HG03575 (cell line): ENCODE data around the gene LARGE2.
"Not testable (repeated sequence)": the region's sequence is repeated elsewhere in the genome, so short reads cannot be mapped to it uniquely, and the experiment has no call there.

ENCODE experiments used
- ATAC-seq: cut with Tn5 transposase; IDR thresholded peaks from one replicate; pipeline ENCODE4 v1.9.1; 2021; ENCODE audit not compliant: unreplicated experiment, insufficient number of reproducible peaks, low FRiP score; ENCODE audit errors: extremely low read depth

The LARGE2 gene

GRCh38 chr11:45894555-45895247 is 27.8 kb upstream of the LARGE2 start:
- no peak for ATAC-seq

GRCh38 chr11:45895553-45896259 is 26.8 kb upstream of the LARGE2 start:
- ATAC-seq, result no peak

DNA sequence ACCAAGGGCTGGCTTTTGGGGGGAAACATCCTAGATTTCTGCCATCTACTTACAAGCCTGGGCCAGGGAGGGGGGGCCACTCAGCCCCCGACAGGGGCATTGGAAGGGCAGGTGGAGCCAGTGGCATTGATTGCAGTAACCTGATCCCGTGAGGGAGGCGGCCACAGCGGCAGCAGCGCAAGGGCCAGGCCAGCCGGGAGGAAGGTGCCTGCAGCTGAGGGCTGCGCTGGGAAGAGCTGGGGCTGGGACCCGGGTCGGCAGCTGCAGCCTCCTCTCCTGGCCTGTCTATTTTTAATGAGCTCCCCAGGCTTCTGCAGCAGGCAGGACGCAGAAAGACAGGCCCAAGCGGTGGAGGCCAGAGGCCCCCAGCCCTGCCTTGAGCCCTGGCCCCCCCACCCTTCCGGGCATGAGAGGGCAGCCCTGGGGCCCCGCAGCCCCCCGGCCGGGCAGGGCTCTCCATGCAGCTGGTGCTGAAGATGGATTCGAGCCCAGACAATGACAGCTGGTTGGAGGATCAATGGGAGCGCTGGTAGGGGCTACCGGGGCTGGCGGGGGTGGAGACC is 26.0 kb upstream of the LARGE2 start:
- no peak for ATAC-seq

- ATAC-seq, result no peak
Measured at GRCh38 chr11:45897556-45897955, 24.9 kb upstream of the LARGE2 start.

DNA sequence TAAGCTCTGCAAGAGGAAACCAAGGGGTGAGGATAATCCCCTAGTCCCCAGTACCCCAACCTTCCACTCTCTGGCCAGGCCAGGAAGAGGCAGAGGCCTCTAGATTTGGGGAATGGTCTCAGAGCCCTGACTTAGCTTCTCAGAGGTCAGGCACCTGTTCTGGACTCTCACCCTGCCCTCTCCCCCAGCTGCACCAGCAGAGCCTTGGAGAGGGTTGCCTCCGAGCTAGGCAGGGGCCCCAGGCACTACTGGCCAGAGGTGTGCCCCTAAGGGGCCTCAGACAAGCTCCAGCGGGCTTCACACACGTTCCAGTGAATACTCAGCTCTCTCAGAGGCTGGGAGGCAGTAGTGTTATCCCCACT is 23.4 kb upstream of the LARGE2 start:
- no peak for ATAC-seq

DNA sequence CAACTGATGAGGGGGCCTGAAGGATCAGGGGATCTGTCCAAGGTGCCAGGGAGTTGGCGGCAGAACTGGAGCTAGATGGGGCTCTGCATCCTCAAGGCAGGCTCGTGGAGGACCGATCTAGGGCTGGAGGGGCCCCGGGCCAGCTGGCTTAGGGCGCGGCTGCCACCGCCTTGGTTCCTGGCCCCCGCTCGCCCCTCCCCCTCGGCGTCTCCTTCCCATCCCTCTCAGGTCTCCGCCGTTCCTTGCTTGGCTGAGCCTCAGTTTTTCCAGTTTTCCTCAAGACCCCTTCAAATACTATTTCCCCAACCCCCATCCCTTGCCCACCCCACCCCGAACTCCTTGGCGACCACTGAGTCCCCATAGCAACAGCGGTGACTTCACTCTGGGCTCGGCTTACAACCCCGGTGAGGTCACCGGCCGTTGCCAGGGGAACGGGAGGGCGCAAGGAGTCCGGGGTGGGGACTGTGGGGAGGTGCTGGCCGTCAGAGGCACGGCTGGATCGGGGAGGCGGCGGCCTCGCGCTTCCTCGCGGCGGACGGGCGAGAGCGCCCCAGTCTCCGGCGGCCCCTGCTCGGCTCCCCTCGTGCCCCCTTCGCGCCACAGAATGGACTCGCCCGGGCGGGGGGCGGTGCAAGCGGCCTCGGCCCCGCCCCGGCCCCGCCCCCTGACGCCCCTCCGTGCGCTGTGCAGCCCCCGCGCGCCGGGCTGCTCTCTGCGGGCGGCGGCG is 22.8 kb upstream of the LARGE2 start:
- no peak for ATAC-seq

- ATAC-seq, result not testable (repeated sequence)
Measured at GRCh38 chr11:45900175-45900800, 22.2 kb upstream of the LARGE2 start.

GRCh38 chr11:45900916-45901617 is 21.4 kb upstream of the LARGE2 start:
- ATAC-seq, result no peak

GRCh38 chr11:45901626-45902025 is 20.8 kb upstream of the LARGE2 start:
- no peak for ATAC-seq

GRCh38 chr11:45902452-45903380 is 19.7 kb upstream of the LARGE2 start:
- no peak for ATAC-seq

- ATAC-seq, result no peak
Measured at GRCh38 chr11:45904309-45904915, 18.0 kb upstream of the LARGE2 start.

DNA sequence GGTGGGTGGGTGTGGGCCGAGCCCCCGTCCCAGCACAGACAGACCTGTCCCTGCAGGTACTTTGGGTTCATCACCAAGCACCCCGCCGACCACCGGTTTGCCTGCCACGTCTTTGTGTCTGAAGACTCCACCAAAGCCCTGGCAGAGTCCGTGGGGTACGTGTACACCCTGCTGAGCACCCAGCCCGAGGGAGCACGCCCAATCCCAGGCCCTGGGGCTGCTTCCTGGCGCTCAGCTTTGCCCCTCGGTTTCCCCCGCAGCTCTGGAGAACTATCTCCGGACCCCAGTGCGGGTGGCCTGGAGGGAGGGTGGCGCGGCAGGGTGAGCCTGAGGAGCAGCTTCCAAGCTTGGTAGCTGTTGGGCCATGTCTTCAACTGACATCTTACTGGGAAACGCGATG is 17.4 kb upstream of the LARGE2 start:
- ATAC-seq, result no peak

DNA sequence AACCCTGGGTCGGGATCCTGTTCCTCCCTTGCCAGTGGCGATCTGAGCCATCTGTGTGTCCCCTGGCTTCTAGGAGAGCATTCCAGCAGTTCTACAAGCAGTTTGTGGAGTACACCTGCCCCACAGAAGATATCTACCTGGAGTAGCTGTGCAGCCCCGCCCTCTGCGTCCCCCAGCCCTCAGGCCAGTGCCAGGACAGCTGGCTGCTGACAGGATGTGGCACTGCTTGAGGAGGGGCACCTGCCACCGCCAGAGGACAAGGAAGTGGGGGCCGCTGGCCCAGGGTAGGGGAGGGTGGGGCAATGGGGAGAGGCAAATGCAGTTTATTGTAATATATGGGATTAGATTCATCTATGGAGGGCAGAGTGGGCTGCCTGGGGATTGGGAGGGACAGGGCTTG is 16.9 kb upstream of the LARGE2 start:
- not testable (repeated sequence) for ATAC-seq

DNA sequence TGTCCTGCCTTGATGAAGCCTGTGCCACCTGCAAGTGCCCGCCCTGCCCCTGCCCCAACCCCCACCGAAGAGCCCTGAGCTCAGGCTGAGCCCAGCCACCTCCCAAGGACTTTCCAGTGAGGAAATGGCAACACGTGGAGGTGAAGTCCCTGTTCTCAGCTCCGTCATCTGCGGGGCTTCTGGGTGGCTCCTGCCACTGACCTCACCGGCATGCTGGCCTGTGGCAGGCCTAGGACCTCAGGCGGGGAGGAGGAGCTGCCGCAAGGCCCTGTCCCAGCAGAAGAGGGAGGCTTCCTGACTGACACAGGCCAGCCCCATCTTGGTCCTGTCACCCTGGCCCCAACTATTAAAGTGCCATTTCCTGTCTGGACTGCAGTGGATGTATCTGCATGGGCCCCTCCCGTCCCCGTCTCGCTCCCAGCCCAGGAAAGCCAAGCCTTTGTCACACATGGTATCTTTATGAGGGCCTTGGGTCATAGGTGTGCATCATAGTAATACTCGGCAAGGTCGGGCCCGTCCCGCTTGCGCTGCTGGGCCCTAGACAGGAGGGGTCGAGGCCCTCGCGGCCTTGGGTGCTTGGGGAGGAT is 16.3 kb upstream of the LARGE2 start:
- ATAC-seq, result no peak

DNA sequence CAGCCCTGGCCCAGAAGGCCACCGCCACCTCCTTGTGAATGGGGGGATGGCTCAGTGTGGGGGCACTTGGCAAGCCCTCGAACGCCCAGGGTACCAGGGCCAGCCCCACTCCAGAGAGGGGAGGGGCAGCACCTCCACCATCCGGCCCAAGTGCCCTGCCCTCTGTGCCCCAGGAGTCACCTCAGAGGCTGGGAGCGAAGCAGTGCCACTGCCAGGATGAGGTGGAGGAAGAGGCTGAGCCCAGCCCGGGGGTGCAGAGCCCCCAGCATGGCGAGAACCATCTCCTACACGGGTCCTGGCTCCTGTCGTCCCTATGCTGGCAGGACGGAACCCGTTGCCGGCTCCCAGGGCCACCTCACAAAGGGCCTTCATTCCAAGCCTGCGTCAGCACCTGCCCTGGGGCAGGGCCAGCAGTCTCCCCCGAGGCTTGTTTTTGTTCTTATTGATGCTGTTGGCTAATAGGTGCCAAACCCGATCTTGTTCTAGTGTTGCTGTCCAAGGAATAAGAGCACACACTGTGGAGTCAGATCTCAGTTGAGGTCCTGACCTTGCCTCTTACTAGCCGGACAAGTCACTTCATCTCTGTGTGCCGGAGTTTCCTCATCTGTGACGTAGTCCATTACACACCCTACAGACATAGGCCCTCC is 15.4 kb upstream of the LARGE2 start, which contains the start of gene FREY1:
FREY1 (minus strand) TSS at position 307 of the 647 bp plus-strand sequence; CDS start at position 281, 26 bp downstream.
- no peak for ATAC-seq

- no peak for ATAC-seq
Measured at GRCh38 chr11:45907911-45908370, 14.5 kb upstream of the LARGE2 start.
